DND-41 (cell line): ENCODE results near the gene DCAF7.

Experiments used
- CTCF ChIP-seq: IDR thresholded peaks from 2 replicates; pipeline ENCODE4 v1.5.1; 2012; ENCODE audit warnings: borderline replicate concordance, low read length, moderate library complexity, mild to moderate bottlenecking; ENCODE audit not compliant: poor library complexity, severe bottlenecking; ENCODE audit errors: extremely low read depth
- EZH2 ChIP-seq: IDR thresholded peaks from 3 replicates; pipeline ENCODE4 v1.6.1; 2012; ENCODE audit warnings: borderline replicate concordance, low read depth, mild to moderate bottlenecking, moderate library complexity, low read length, inconsistent platforms; ENCODE audit not compliant: severe bottlenecking

GRCh38 chr17:63635787-63636186, 85.5 kb downstream of the DCAF7 start:
- TF ChIP-seq CTCF, result no peak
- no peak for TF ChIP-seq EZH2
